K562 treated with DMSO at 1 percent for 4 hours (cell line): ENCODE data around the gene TAAR1. TPM values are rescaled to one million over a fixed set of nuclear protein-coding genes. Genes with fewer than 3 reads are reported as not detected.

Source experiments
- total RNA-seq: library from RNA; unstranded; fragments of 300-600 nt; gene quantifications from 2 replicates; pipeline ENCODE4 v1.2.3, GENCODE V29; 2022; ENCODE audit not compliant: insufficient read depth

TAAR1 gene, protein sequence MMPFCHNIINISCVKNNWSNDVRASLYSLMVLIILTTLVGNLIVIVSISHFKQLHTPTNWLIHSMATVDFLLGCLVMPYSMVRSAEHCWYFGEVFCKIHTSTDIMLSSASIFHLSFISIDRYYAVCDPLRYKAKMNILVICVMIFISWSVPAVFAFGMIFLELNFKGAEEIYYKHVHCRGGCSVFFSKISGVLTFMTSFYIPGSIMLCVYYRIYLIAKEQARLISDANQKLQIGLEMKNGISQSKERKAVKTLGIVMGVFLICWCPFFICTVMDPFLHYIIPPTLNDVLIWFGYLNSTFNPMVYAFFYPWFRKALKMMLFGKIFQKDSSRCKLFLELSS
- not detected in 2 replicates for total RNA-seq

DNA sequence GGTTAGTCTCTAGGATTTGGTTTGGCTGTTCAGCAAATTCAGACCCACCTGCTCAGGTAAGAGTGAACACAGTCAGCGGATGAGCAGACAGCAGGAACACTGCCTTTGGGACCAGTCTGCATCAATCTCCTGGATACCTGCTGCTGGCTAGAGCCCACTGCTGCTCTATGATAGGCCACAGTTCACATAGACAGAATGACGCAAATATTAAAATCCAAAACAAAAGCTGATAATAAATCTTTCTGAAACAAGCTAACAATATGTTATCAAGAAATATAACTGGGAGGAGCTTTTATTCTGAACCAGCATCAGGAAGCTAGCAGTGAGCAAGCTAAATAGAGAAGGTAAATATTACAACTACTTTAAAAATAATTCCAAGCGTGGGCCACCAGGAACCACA is at the start of gene TAAR1:
TSS of gene TAAR1 (minus strand) at position 101 of the 400 bp plus-strand sequence. CDS start 13,179 bp downstream, outside the sequence.

DNA sequence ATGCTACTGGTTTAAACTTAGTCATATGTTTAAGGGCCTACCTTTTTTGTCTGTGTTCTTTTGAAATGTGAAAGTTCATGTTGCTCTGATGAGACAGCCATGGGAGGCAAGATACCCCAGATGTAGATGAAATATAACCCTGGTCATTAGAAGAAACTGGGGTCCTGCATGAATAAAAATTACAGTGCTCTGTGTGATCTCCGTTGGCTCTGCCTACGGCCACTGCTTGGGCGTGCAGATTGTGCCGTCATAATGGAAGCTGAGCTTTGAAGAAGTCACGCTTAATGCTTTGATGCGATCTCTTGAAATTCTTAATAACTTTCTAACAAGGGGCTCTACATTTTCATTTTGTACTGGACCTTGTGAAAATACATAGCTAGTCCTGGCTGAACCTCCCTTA is 34.8 kb downstream of the TAAR1 start, which contains the start of gene TAAR2:
TSS of gene TAAR2 (minus strand) at position 101 of the 400 bp plus-strand sequence. CDS start at position 101, 0 bp downstream.

Other genes with a start within 250 kb of the TAAR1 start
- 10.1 and 14.8 TPM in 2 replicates for gene STX7, start 146.1 kb downstream of the TAAR1 start, total RNA-seq
- not detected in 2 replicates for gene TAAR9, start 120.9 kb downstream of the TAAR1 start, total RNA-seq
- not detected in 2 replicates for gene TAAR8, start 106.5 kb downstream of the TAAR1 start, total RNA-seq
- gene TAAR6, start 88.9 kb downstream of the TAAR1 start, total RNA-seq, result not detected in 2 replicates
- gene TAAR5, start 69.4 kb downstream of the TAAR1 start, total RNA-seq, result not detected in 2 replicates
- gene TAAR2, start 34.9 kb downstream of the TAAR1 start, total RNA-seq, result not detected in 2 replicates
- not detected in 2 replicates for gene VNN1, start 54.9 kb upstream of the TAAR1 start, total RNA-seq
- gene VNN2, start 98.7 kb upstream of the TAAR1 start, total RNA-seq, result not detected in 2 replicates
- gene SLC18B1, start 139.5 kb upstream of the TAAR1 start, total RNA-seq, result 11.5 and 18.1 TPM in 2 replicates
- 6,070 and 6,094 TPM in 2 replicates for gene RPS12, start 155.4 kb upstream of the TAAR1 start, total RNA-seq